Globus pallidus (tissue), 1 donor: ENCODE data around the gene COX7A2L.

Experiments
- DNase-seq: peaks from one replicate; pipeline ENCODE4 v3.0.0-alpha.2; 2015; ENCODE audit warnings: low spot score

The COX7A2L gene

DNA sequence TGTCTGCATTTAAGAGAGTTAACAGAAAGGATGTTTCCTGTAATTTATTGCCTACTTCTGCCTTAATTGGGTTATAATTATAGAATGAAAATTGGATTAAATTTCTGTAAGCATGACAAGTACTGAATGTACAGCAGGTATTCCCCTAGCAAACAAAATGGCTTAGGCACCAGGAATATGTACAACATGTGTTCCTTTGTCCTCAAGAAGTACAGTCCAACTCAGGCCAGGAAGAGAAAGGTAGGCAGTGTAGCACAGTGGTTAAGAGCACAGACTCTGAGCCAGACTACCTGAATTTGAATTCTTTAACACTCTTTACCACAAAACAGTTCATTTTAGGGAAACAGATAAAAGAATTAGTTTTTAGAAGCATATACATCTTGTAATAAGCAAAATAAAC, 43.1 kb downstream of the COX7A2L start:
- DNase-seq: no peak

DNA sequence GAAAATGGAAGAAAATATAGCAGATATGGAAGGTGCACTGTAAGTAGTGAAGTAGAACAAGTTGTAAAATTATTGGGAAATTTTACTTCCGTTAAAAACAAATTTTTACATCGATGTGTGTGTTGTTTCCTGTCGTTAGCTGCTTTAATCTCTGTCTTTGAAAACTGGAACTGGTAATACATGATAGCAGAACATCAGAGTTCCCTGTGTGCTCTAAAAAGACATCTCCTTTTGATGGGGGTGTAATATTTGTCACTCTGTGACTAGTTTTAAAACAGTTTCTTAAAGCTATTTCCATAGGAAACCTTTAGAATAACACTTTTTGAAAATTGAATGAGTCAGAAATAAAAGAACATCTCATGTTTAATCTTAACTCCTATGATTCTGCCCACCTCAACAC, 43.5 kb downstream of the COX7A2L start:
- DNase-seq: no peak

DNA sequence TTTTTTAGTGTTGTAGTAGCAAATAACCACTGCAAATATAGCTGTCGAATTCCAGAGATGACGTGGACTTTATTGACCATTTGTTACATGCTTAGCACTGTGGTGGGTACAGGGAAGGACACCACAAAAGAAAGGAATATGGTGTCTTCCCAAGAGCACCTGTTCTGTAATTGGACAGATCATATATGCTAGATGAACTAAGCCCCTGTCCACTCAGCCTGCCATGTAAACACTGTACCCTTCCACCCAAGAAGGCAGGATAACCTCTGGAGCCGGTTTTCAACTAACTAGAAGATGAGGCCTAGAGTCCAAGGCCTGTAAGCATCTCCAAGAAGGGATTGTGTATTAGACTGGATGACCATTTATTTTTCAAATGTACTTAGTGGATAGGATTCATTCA, 44.1 kb downstream of the COX7A2L start:
- no peak for DNase-seq

DNA sequence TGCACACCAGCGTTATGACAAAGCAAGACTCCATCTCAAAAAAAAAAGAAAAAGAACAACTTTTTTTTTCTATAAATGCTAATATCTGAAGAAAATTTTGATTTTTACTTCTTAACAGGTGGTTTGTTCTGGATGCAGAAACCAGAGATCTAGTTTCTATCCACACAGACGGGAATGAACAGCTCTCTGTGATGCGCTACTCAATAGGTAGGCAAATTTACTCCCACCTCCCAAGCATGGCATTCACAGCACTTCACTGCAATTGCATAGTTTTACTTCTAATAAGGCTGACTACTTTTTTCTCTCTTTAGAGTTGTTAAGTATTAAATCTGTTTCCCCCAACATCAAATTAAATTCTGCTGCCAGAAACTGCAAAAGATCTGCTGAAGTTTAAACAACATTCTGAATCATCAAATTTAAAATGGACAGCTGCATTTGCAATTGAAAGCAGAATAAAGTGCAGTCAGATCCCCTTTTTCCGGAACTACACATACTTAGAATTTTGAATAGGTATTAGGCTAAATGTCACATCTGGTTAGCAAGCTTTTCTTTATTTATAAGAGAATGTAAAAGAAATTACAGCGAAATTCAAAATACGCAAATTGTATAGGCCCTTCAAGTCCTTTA, 45.1 kb downstream of the COX7A2L start:
- no peak for DNase-seq

DNA sequence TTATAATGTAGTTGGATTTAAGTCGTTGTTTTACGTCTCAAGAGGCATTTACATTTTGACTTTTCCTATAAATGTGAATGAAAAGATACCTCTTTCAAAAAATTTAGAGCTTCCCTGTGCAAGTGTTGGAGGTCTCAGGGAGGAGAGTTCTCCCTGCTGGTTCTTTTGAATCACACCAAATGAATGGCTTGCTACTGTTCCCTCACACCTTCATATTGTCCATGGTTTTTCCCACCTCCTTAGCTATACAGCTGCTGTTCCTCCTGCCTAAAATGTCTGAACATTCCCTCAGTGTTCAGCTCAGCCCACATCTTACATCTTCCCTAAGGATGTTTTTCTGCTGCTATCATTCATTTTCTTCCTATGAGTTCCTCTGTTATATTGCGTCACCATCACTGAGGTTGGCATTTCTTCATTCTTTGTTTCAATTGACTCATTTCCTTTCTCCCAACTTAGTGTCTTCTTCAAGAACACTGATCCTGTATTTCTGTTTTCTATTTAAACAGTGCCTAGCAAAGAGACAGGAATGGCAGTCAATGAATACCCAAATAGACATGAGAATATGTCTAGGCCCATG, 46.0 kb downstream of the COX7A2L start:
- DNase-seq: no peak

DNA sequence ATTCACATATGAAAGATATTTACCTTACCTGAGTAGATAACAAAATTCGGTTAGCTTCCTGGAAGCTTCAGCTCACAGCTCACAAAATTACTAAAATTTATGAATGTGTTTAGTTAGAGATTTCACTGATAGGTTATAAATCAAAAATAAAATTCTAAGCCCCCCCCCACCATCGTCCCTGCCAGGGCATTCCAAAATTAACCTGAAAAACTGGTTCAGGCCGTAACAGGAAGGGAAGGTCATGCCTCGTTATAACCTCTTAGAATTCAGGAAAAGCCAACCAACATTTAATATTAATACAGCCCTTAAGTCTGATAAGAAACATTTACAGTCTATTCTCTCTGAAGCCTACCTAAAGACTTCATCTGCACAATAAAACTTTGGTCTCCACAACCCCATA, 48.9 kb downstream of the COX7A2L start:
- no peak for DNase-seq

DNA sequence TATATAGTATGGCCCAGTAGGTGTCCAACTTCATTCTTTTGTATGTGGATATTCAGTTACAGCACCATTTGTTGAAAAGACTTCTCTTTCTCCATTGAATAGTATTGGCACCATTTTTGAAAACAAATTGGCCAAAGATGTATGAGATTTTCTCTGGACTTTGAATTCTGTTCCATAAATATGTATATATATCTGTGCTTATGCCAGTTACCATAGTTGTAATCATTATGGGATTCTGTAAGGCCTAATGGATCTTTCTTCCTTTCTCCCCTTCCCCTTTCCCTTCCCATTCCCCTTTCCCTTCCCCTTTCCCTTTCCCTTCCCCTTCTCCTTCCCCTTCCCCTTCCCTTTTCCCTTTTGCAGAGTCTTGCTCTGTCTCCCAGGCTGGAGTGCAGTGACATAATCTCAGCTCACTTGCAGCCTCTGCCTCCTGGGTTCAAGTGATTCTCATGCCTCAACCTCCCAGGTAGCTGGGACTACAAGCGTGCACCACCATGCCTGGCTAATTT, 51.0 kb downstream of the COX7A2L start:
- DNase-seq: no peak

DNA sequence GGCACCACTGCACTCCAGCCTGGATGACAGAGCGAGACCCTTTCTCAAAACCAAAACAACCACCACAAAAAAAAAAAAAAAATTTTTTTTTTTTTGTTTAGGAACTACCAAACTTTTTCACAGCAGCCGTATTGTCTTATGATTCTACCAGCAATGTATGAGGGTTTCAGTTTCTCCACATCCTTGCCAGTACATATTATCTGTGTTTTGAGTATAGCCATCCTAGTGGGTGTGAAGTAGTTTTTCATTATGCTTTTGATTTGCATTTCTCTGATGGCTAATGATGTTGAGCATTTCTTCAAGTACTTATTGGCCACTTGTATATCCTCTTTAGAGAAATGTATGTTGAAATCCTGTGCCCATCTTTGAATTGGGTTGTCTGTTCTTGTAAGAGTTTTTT, 51.7 kb downstream of the COX7A2L start:
- DNase-seq: no peak

DNA sequence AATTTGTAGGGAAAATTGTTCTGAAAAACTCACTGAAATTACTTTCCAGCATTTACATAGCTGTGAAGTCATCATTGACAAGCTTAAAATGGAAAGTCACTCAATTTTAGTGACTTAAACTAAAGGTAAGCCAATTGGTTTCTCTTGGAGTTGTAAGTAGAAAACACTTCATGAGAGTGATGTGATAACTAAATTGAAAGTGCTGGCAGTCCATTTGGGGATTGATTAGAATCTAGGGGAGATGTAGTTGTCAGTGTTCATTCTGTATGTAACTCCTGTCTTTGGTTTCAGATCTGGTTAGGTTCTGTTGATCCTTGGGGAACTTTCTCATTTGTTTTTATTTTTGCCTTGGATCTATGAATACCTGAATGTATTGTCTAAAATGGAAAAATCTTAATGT, 53.8 kb downstream of the COX7A2L start:
- DNase-seq: no peak

DNA sequence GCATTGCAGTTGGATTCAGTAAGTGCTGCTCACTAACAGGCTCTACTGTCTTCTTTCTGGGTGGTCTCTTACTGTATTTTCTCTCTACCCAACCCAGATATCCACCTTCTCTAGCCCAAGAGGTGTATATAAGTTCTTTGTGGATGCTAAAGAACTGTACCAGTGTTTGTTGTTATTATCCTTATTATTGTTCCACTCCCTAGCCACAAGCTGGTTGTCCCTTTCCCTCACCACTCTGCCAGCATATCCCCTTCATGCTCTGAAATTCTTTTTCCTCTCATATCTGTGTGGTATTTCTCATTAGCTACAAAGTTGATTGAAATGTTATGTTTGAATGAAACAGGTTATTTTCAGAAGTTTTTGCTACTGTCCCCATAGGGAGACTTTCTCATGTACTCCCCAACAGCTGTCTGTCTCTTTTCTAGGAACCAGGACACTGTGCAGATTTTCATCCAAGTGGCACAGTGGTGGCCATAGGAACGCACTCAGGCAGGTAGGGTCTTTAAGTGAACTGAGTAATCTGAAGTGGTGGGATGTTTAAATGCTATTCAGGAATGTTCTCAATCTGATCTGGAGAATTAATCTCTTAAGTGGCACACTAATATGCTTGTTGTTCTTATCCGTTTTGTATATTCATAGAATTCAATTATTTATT, 56.8 kb downstream of the COX7A2L start:
- no peak for DNase-seq

DNA sequence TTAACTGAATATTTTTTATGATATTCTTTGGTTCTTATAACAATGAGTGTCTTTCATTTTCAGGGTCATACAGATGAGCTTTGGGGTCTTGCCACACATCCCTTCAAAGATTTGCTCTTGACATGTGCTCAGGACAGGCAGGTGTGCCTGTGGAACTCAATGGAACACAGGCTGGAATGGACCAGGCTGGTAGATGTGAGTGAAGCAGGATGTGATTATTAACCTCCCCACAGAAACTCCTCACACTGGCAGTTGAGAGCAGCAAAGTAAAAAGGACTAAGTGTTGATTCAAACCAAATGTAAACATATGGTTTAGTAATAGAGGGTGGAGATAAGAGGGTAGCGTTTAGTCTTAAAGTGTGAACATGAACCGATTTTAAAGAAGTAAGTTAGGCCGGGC, 57.8 kb downstream of the COX7A2L start:
- no peak for DNase-seq

DNA sequence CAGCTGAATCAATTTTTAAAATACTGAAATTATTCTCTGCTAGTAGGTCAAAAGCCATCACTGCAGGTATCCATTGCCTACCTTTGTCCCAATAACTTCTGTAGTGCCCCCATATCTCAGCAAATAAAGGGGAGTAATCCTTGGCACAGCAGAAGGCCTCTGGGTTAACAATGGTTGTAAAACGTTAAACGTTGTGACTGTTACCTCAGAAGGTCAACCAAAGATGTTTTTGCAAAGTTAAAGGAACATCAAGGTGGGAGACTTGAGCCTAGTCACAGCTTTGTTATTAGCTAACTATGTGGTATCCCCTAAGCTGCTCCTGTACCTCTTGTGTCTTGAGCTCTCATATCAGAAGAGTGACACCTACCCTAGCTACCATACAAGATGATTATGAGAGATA, 60.5 kb downstream of the COX7A2L start:
- no peak for DNase-seq
